Stomach (tissue), 9 donors: ENCODE data around the gene PORCN. TPM values are rescaled to one million over a fixed set of nuclear protein-coding genes. Genes with fewer than 3 reads are reported as not detected.
"Not testable (repeated sequence)": the region's sequence is repeated elsewhere in the genome, so short reads cannot be mapped to it uniquely, and the experiment has no call there.

Experiments
- DNase-seq, 2 donors: peaks; one replicate each; pipeline versions ENCODE4 v3.0.0 to v3.0.0-alpha.2; 2013 to 2019
- H3K27ac ChIP-seq, 5 donors: fragments of 200-600 bp in 4 of 5; sonication (generic) in 4 of 5; one replicate each; pipeline ENCODE4 v1.5.1; 2013 to 2019; ENCODE audit warnings: mild to moderate bottlenecking in 1 of 5, moderate library complexity in 1 of 5
- H3K27me3 ChIP-seq, 3 donors: fragments of 200-600 bp; sonication (generic); one replicate each; pipeline ENCODE4 v1.5.1; 2017 to 2019; ENCODE audit warnings: mixed run types in 1 of 3
- H3K36me3 ChIP-seq, 4 donors: fragments of 200-600 bp; sonication (generic); 1 replicate in 3 of 4; 2 replicates in 1 of 4; pipeline ENCODE4 v1.5.1; 2016 to 2019
- H3K4me1 ChIP-seq, 4 donors: fragments of 200-600 bp; sonication (generic); one replicate each; pipeline ENCODE4 v1.5.1; 2016 to 2019
- H3K4me3 ChIP-seq, 4 donors: fragments of 200-600 bp; sonication (generic) in 3 of 4; one replicate each; pipeline ENCODE4 v1.5.1; 2016 to 2019; ENCODE audit warnings: mild to moderate bottlenecking in 1 of 4
- H3K9me3 ChIP-seq, 4 donors: fragments of 200-600 bp; sonication (generic); one replicate each; pipeline ENCODE4 v1.5.1; 2016 to 2019
- EP300 ChIP-seq: sonication (generic); formaldehyde crosslinking; IDR thresholded peaks from one replicate; pipeline ENCODE4 v1.6.1; 2017; ENCODE audit warnings: antibody characterized with exemption
- POLR2A ChIP-seq, 4 donors: fragments of 450-650 bp; IDR thresholded peaks; one replicate each; pipeline ENCODE4 v1.6.1; 2016; ENCODE audit warnings: antibody characterized with exemption in 4 of 4, control low read depth in 2 of 4, mild to moderate bottlenecking in 1 of 4, moderate library complexity in 1 of 4
- POLR2AphosphoS5 ChIP-seq, 3 donors: sonication (generic); formaldehyde crosslinking; IDR thresholded peaks; one replicate each; pipeline ENCODE4 v1.6.1; 2016; ENCODE audit warnings: antibody characterized with exemption in 3 of 3
- WGBS, 5 donors: extraction: QIAGEN DNeasy Blood & Tissue Kit in 3 of 5; methylation state at CpG; one replicate each; pipeline versions ENCODE4 v1.1.5 to v1.1.7; 2013 to 2018; 5-methylcytosine and 5-hydroxymethylcytosine counted together
- intact Hi-C: fragments of 100-400 bp; cut with DNase I; formaldehyde crosslinking; loops from one replicate; pipeline ENCODE4 v1.15.1; 2023; ENCODE audit warnings: low total_unique reads
- polyA plus RNA-seq, 3 donors: library from polyadenylated mRNA; stranded (reverse); fragments of 200-250 nt; gene quantifications; one replicate each; pipeline ENCODE4 v1.2.3, GENCODE V29; 2013
- total RNA-seq, 5 donors: library from RNA; depleted of rRNA; stranded (reverse); fragments of >200 nt; gene quantifications; one replicate each; pipeline versions ENCODE4 v1.1.0 to v1.2.3, GENCODE V29; 2014 to 2016
- TF ChIP-seq, protein P1 (sequence below), 7 experiments: fragments of 450-650 bp in 4 of 7; fragments of 200-600 bp in 3 of 7; sonication (generic) in 3 of 7; IDR thresholded peaks; one replicate each; pipeline ENCODE4 v1.5.1; 2016 to 2019; ENCODE audit warnings: antibody characterized with exemption in 7 of 7, control low read depth in 2 of 7, mild to moderate bottlenecking in 1 of 7
- donor health status: healthy with polysubstance abuse.
- donor health status: Bipolar disorder and iron deficiency.
- donor health status: healthy.

Gene PORCN
- total and polyA plus RNA-seq, 8 donors: 1.8 to 27.4 (median 10.3) TPM

DNA sequence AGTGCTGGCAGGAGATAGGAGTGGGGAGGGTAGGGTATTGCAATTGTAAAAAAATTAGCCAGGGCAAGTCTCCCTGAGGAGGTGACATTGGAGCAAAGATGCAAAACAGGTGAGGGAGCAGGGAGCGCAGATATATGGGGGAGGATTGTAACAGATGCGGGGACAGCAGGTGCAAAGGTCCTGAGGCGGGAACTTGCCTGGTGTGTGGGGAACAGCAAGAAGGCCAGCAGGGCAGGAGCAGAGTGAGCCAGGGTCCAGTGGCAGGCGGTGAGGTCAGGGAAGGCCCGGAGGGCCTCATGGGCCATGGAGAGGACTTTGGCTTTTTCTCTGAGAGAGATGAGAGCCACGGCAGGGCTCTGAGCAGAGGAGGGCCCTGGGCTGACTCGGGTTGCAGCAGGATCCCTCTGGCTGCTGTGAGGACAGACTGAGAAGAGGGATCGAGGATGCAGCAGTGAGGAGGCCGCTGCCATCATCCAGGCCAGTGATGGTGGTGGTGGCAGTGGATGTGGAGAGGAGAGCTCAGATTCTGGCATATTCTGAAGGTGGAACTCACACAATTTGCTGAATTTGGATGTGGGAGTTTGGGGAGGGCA, 6.2 kb downstream of the PORCN start:
- Histone ChIP-seq H3K27ac (no peak overlapping the region), H3K36me3 (peaks cover 0 to 41% (median 21%) of the 10 kb centered on the region in 4 donors), H3K4me3 (no peak overlapping the region), H3K27me3 (no peaks in the 10 kb centered on the region), H3K4me1 (peaks cover 0 to 3% (median 1%) of the 10 kb centered on the region in 4 donors), H3K9me3 (no peaks in the 10 kb centered on the region)
- no peak for TF ChIP-seq POLR2AphosphoS5 (IDR thresholded peaks at IDR 0.05)
- TF ChIP-seq POLR2A (IDR thresholded peaks at IDR 0.05): no peak
- no peak for TF ChIP-seq EP300
- TF ChIP-seq, protein P1, sequence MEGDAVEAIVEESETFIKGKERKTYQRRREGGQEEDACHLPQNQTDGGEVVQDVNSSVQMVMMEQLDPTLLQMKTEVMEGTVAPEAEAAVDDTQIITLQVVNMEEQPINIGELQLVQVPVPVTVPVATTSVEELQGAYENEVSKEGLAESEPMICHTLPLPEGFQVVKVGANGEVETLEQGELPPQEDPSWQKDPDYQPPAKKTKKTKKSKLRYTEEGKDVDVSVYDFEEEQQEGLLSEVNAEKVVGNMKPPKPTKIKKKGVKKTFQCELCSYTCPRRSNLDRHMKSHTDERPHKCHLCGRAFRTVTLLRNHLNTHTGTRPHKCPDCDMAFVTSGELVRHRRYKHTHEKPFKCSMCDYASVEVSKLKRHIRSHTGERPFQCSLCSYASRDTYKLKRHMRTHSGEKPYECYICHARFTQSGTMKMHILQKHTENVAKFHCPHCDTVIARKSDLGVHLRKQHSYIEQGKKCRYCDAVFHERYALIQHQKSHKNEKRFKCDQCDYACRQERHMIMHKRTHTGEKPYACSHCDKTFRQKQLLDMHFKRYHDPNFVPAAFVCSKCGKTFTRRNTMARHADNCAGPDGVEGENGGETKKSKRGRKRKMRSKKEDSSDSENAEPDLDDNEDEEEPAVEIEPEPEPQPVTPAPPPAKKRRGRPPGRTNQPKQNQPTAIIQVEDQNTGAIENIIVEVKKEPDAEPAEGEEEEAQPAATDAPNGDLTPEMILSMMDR (IDR thresholded peaks at IDR 0.05): no peak
- no peak for DNase-seq
- intact Hi-C loops: no loop called here
- WGBS, 5 donors: 86 to 99% (median 89%) methylated on average over 8 to 9 of the region's 9 CpGs

DNA sequence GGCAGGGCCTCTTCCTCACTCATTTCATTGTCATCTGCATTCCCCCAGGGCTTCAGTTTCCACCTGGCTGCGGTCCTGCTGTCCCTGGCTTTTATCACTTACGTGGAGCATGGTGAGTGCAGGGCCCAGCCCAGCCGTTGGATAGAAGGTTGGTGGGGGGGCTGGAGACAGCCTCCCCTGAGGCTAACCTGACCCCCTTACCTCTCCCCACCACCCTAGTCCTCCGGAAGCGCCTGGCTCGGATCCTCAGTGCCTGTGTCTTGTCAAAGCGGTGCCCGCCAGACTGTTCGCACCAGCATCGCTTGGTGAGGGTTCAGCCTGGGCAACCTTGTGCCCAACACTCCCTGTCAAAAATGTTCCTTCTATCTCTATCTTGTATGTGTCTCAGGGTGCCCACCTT, 7.0 kb downstream of the PORCN start:
- WGBS, 5 donors: 80 to 92% (median 84%) methylated on average over 8 to 10 of the region's 10 CpGs
- no peaks in the 10 kb centered on the region for H3K27me3 ChIP-seq
- no peaks in the 10 kb centered on the region for H3K4me1 ChIP-seq
- no peaks in the 10 kb centered on the region for H3K9me3 ChIP-seq
- intact Hi-C loops: no loop called here
- DNase-seq: no peak
- TF ChIP-seq, protein P1 (IDR thresholded peaks at IDR 0.05): no peak
- TF ChIP-seq POLR2A (IDR thresholded peaks at IDR 0.05) (no peak), POLR2AphosphoS5 (IDR thresholded peaks at IDR 0.05) (no peak), EP300 (no peak)
- no peak overlapping the region for H3K4me3 ChIP-seq
- peaks cover 0 to 41% (median 21%) of the 10 kb centered on the region in 4 donors for H3K36me3 ChIP-seq
- H3K27ac ChIP-seq: no peak overlapping the region

DNA sequence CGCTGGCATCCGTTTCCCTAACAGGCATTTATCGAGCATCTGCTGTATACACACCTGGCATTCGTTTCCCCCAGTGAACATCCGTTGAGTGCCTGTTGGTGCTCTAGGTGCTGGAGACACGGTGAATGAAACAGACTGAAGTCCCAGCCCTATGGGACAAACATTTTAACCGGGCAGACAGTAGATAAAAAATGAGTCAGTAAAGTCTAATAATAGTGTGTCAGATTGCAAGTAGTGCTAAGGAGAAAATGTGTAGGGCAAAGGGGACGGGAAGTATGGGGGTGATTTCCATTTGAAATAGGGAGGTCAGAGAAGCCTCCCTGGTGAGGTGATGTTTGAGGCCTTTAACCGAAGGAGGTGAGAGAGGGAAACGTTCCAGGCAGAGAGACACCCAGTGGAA, 7.5 kb downstream of the PORCN start:
- peaks cover 0 to 3% (median 2%) of the 10 kb centered on the region in 4 donors for H3K4me1 ChIP-seq
- H3K27ac ChIP-seq: peak overlapping the region in 1 of 5 donors; percentile 4
- no peak for DNase-seq
- H3K9me3 ChIP-seq: peaks cover 0 to under 1% (median 0%) of the 10 kb centered on the region in 4 donors
- H3K27me3 ChIP-seq: no peaks in the 10 kb centered on the region
- 64 to 74% (median 70%) methylated on average over 10 of the region's 10 CpGs for WGBS, 5 donors
- TF ChIP-seq, protein P1 (IDR thresholded peaks at IDR 0.05): no peak
- no peak for TF ChIP-seq POLR2AphosphoS5 (IDR thresholded peaks at IDR 0.05)
- TF ChIP-seq EP300: no peak
- TF ChIP-seq POLR2A (IDR thresholded peaks at IDR 0.05): no peak
- intact Hi-C loops: no loop called here
- H3K36me3 ChIP-seq: peaks cover 0 to 41% (median 21%) of the 10 kb centered on the region in 4 donors
- no peak overlapping the region for H3K4me3 ChIP-seq

DNA sequence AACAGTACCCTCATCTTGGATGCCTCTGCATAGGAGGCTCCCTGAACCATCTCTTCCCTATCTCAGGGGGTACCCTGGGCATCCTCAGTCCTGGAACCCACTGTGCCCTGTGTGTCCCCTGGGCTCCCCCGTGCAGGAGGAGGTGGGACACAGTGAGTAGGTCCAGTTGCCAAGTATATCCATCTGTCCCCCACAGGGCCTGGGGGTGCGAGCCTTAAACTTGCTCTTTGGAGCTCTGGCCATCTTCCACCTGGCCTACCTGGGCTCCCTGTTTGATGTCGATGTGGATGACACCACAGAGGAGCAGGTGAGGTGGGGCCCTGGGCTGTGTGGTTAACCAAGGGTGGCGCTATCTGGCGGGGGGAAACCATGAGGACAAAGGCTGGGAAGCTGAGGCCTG, 8.2 kb downstream of the PORCN start:
- Histone ChIP-seq H3K36me3 (peaks cover 0 to 41% (median 21%) of the 10 kb centered on the region in 4 donors), H3K27me3 (no peaks in the 10 kb centered on the region), H3K4me1 (peaks cover 0 to 4% (median 2%) of the 10 kb centered on the region in 4 donors), H3K9me3 (peaks cover 0 to 6% (median 0%) of the 10 kb centered on the region in 4 donors), H3K4me3 (no peak overlapping the region), H3K27ac (peak overlapping the region in 1 of 5 donors; percentile 4)
- intact Hi-C loops: no loop called here
- DNase-seq: no peak
- TF ChIP-seq, protein P1 (IDR thresholded peaks at IDR 0.05): no peak
- no peak for TF ChIP-seq EP300
- WGBS, 5 donors: 68 to 84% (median 80%) methylated on average over 3 to 5 of the region's 5 CpGs

DNA sequence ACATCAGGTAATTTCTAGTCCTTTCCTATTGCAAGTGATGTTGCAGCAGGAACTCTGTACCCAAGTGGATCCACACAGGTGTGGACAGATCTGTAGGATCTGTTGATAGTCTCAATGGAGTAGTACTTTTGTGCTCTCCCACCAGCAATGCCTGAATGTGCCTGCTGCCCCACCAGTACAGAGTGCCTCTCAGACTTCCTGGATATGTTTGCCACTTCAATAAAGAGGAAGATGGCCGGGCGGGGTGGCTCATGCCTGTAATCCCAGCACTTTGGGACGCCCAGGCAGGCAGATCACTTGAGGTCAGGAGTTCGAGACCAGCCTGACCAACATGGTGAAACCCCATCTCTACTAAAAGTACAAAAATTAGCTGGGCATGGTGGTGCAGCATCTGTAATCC, 10.7 kb downstream of the PORCN start:
- Histone ChIP-seq H3K4me1 (peaks cover 0 to 13% (median 9%) of the 10 kb centered on the region in 4 donors), H3K36me3 (peaks cover 0 to 26% (median 15%) of the 10 kb centered on the region in 4 donors)
- H3K9me3 ChIP-seq, H3K27ac ChIP-seq, intact Hi-C loops, H3K27me3 ChIP-seq, DNase-seq, H3K4me3 ChIP-seq: not testable (repeated sequence)
- WGBS, 5 donors: 55 to 88% (median 60%) methylated on average over 4 of the region's 4 CpGs
